Panc1 (cell line): ENCODE measurements around the gene LHFPL2. TPM values are rescaled to one million over a fixed set of nuclear protein-coding genes. Genes with fewer than 3 reads are reported as not detected.

Source experiments
- ATAC-seq: fragments of 200-7000 bp; cut with Tn5 transposase; 2 replicates; pipeline ENCODE4 v1.9.1; 2020; ENCODE audit warnings: mild to moderate bottlenecking, moderate library complexity
- BruUV-seq: library from RNA; stranded (reverse); fragments of 400-500 nt; replicated peaks from 2 replicates; lab custom pipeline; 2021; lab: Mats Ljungman, UMichigan
- CTCF ChIA-PET: fragments of 300-600 bp; sonication (Branson Sonifier 250); formaldehyde crosslinking; loops from one replicate; lab custom pipeline; 2022; ENCODE audit warnings: antibody characterized with exemption; lab: Charles Lee
- POLR2A ChIA-PET: fragments of 300-600 bp; sonication (Branson Sonifier 250); formaldehyde crosslinking; loops from one replicate; lab custom pipeline; 2022; ENCODE audit warnings: antibody characterized with exemption; lab: Charles Lee
- DNase-seq: peaks from one replicate; pipeline ENCODE4 v3.0.0-alpha.2; 2010; ENCODE audit warnings: low read depth, low spot score
- H3K27ac ChIP-seq: 2 replicates; pipeline ENCODE4 v1.5.1; 2011; ENCODE audit warnings: mild to moderate bottlenecking, low read length, inconsistent platforms
- H3K27me3 ChIP-seq: fragments of 200-500 bp; sonication (Bioruptor generic); 2 replicates; pipeline ENCODE4 v1.6.0; 2014; ENCODE audit warnings: low read length, inconsistent platforms; ENCODE audit not compliant: control insufficient read depth, insufficient read depth
- H3K36me3 ChIP-seq: fragments of 200-500 bp; sonication (Bioruptor generic); 2 replicates; pipeline ENCODE4 v1.5.1; 2014; ENCODE audit warnings: inconsistent platforms, mild to moderate bottlenecking, low read length, moderate library complexity; ENCODE audit not compliant: control insufficient read depth, insufficient read depth
- H3K4me1 ChIP-seq: 2 replicates; pipeline ENCODE4 v1.5.1; 2011; ENCODE audit warnings: inconsistent platforms, mild to moderate bottlenecking, low read length, moderate library complexity; ENCODE audit not compliant: control insufficient read depth, insufficient read depth
- H3K4me3 ChIP-seq, 2 experiments: 2 replicates each; pipeline ENCODE4 v1.5.1; 2011 to 2012; ENCODE audit warnings: low read depth in 2 of 2, low read length in 2 of 2, mild to moderate bottlenecking in 2 of 2, inconsistent platforms in 1 of 2, moderate library complexity in 1 of 2
- H3K9me3 ChIP-seq: fragments of 200-500 bp; sonication (Bioruptor generic); 2 replicates; pipeline ENCODE4 v1.5.1; 2014; ENCODE audit warnings: low read depth, mild to moderate bottlenecking, inconsistent platforms, low read length, moderate library complexity; ENCODE audit not compliant: control insufficient read depth, insufficient read depth
- POLR2AphosphoS5 ChIP-seq: IDR thresholded peaks from 2 replicates; pipeline ENCODE4 v1.6.1; 2012; ENCODE audit warnings: mild to moderate bottlenecking, low read depth, low read length, moderate library complexity
- REST ChIP-seq, 2 experiments: IDR thresholded peaks; 2 replicates each; pipeline ENCODE4 v1.6.1; 2011 to 2012; ENCODE audit warnings: low read depth in 2 of 2, control low read depth in 1 of 2, low read length in 1 of 2, mild to moderate bottlenecking in 1 of 2, moderate library complexity in 1 of 2; ENCODE audit not compliant: insufficient read depth in 1 of 2
- SIN3A ChIP-seq: IDR thresholded peaks from 2 replicates; pipeline ENCODE4 v1.6.1; 2012; ENCODE audit warnings: low read depth, mild to moderate bottlenecking, low read length, moderate library complexity, borderline replicate concordance; ENCODE audit not compliant: insufficient read depth
- TCF7L2 ChIP-seq: IDR thresholded peaks from 2 replicates; pipeline ENCODE4 v1.6.1; 2011; ENCODE audit warnings: mild to moderate bottlenecking, low read depth, low read length, inconsistent platforms
- in situ Hi-C: cut with HindIII; loops from 2 replicates; pipeline ENCODE4 v1.10.0; 2016; ENCODE audit warnings: low sequenced_read_pairs, low pct_unique_long_range_greater_than_20kb
- intact Hi-C: fragments of 100-400 bp; cut with micrococcal nuclease; formaldehyde crosslinking; loops from one replicate; pipeline ENCODE4 v1.10.0; 2022; ENCODE audit not compliant: unreplicated experiment
- total RNA-seq: library from RNA; stranded (reverse); gene quantifications from one replicate; pipeline ENCODE4 v1.2.1, GENCODE V29; 2021; ENCODE audit not compliant: unreplicated experiment
- TF ChIP-seq, protein P1 (sequence below): fragments of 450-650 bp; IDR thresholded peaks from 2 replicates; pipeline ENCODE4 v1.5.1; 2017; ENCODE audit warnings: mild to moderate bottlenecking

Gene LHFPL2
- total RNA-seq, 1 experiment from 2014 or later = 25.8 TPM

DNA sequence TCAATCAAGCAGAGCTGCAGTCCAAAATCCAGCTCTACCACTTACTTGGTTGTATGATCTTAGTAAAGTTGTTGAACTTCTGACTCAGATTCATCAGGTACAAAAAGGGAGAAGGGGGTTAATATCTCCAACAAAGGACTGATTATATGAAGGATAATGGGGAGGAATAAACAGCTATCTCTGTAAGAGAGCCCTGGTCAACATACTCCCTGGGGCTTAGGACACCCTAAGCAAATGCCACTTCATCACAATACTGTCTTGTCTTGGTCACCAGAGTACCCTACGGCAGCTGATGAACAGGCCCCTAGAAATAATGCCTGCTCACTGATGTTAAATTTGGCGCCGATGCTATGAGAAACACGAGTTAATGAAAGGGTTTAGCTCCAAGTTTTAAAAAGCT, 34.8 kb downstream of the LHFPL2 start:
- no peak for ATAC-seq
- TF ChIP-seq TCF7L2 = no peak
- Histone ChIP-seq H3K27ac (no peak overlapping the region), H3K4me1 (peaks cover 7% of the 10 kb centered on the region; the same call in 1 of the 2 replicates), H3K9me3 (no peaks in the 10 kb centered on the region), H3K4me3 (no peak overlapping the region), H3K27me3 (no peaks in the 10 kb centered on the region), H3K36me3 (no peaks in the 10 kb centered on the region)
- intact Hi-C loops = no loop called here
- ChIA-PET CTCF (no interaction called here), POLR2A (no interaction called here)
- BruUV-seq = no TSS peak
- in situ Hi-C loops = no loop called here
- DNase-seq = no peak

DNA sequence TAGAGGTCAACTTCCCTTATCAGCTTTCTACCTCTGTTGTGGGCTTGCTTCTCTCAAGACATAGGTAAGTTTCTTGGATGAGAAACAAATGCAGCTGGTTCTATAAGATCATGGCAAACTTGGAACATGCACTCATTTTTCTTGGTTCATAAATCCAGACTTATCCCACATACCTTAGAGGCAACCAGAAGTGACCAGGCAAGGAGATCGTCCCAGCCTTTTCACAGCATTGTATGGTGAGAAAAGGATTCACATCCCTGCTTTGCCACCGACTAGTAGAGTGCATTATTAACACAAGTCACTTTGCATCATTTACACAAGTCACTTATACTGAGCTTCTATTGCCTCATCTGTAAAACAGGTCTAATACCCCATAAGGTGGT, 35.4 kb downstream of the LHFPL2 start:
- ATAC-seq (no peak), DNase-seq (no peak)
- H3K27me3 ChIP-seq = no peaks in the 10 kb centered on the region
- in situ Hi-C loops (no loop called here), intact Hi-C loops (no loop called here)
- H3K4me3 ChIP-seq = no peak overlapping the region
- ChIA-PET CTCF (no interaction called here), POLR2A (no interaction called here)
- no peak overlapping the region for H3K27ac ChIP-seq
- H3K9me3 ChIP-seq = no peaks in the 10 kb centered on the region
- no TSS peak for BruUV-seq
- TF ChIP-seq, protein P1, sequence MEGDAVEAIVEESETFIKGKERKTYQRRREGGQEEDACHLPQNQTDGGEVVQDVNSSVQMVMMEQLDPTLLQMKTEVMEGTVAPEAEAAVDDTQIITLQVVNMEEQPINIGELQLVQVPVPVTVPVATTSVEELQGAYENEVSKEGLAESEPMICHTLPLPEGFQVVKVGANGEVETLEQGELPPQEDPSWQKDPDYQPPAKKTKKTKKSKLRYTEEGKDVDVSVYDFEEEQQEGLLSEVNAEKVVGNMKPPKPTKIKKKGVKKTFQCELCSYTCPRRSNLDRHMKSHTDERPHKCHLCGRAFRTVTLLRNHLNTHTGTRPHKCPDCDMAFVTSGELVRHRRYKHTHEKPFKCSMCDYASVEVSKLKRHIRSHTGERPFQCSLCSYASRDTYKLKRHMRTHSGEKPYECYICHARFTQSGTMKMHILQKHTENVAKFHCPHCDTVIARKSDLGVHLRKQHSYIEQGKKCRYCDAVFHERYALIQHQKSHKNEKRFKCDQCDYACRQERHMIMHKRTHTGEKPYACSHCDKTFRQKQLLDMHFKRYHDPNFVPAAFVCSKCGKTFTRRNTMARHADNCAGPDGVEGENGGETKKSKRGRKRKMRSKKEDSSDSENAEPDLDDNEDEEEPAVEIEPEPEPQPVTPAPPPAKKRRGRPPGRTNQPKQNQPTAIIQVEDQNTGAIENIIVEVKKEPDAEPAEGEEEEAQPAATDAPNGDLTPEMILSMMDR = no peak
- 0 out of 2 replicates have a peak, but pooled peaks have one; percentile 12 for TF ChIP-seq TCF7L2
- no peaks in the 10 kb centered on the region for H3K36me3 ChIP-seq
- H3K4me1 ChIP-seq = peaks cover 7% of the 10 kb centered on the region; the same call in 1 of the 2 replicates

DNA sequence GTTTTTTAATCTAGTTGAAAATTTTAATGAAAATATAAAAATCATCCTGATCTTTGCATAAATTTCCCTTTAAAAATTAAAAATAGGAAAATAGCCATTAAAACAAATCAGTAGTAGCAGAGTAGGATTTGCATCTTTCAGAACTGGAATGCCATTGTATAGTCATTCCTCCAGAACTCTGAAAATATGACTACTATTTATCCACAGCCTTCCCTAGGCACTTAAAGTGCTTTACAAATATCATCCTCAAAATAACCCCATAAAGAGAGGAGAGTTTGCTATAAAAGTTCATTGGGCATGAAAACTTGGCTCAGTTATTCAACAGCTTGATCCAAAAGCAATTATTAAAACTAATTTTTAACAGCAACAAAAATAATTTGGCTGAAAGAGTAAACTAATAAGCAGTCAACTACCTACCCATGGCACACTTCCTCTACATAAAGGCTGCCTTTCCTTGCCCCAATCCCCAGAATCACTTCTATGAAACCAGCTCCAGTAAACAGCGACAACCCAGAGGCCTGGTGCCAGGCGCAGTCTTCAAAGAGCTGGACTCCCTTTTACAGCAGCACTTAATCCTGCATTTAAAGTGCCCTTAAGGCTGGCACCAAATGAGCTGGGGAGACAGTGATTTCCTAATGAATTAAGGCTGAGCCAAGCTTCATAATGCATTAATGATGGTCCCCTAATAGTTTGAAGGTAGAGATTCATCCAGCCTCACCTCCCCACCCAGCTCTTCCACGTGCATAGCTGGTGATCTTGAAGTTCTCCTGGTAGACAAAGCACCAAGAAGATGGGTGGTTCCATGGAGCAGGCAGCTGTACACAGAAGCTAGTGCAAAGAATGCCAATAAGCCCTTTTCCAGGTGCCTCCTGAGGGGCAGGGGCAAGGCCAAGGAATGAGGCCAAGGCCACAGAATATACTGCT, 36.1 kb downstream of the LHFPL2 start:
- no peak for TF ChIP-seq REST (IDR thresholded peaks at IDR 0.05; ENCODE audit: insufficient read depth in 1 of 2, low read depth in 2 of 2, low read length in 1 of 2)
- no peak for TF ChIP-seq SIN3A
- TF ChIP-seq POLR2AphosphoS5 = no peak
- peak; percentile 90 for TF ChIP-seq TCF7L2
- BruUV-seq = no TSS peak
- Histone ChIP-seq H3K4me3 (no peak overlapping the region), H3K27me3 (no peaks in the 10 kb centered on the region), H3K4me1 (peaks cover 7% of the 10 kb centered on the region; the same call in 1 of the 2 replicates), H3K36me3 (no peaks in the 10 kb centered on the region), H3K9me3 (no peaks in the 10 kb centered on the region), H3K27ac (no peak overlapping the region)
- intact Hi-C loops = no loop called here
- in situ Hi-C loops = no loop called here
- peak; percentile 26; the same call in 1 of the 2 replicates for ATAC-seq
- ChIA-PET CTCF (no interaction called here), POLR2A (no interaction called here)
- no peak for DNase-seq
